Fibroblast of peridontal ligament (primary cell): ENCODE results near the gene WFDC5.

ENCODE experiments used
- DNase-seq: peaks from one replicate; pipeline ENCODE4 v3.0.0-alpha.2; 2010; ENCODE audit errors: extremely low read depth

The WFDC5 gene

DNA sequence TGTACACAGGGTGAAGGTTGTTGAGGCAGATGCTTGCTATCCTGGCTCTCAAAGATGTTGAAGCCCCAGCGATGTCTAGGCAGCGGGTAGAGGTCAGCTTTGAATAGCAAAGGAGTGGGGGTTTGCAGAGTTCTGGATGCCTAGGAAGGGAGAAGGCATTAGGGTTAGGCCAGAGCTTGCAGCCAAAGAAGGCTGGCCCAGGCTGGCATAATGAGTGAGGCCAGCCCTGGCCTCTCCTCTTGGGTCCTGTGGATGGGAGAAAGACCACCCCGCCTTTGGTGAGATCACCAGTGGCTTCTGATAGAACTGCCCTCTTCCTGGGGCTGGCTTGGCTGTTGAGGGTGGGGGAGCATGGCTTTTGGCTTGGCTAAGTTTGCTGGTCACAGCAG, 406 bp upstream of the WFDC5 start:
- no peak for DNase-seq

- no peak for DNase-seq
Observed at GRCh38 chr20:45113865-45114264, 1.1 kb downstream of the WFDC5 start.

- DNase-seq = no peak
Observed at GRCh38 chr20:45112754-45113153, 2.2 kb downstream of the WFDC5 start.

DNA sequence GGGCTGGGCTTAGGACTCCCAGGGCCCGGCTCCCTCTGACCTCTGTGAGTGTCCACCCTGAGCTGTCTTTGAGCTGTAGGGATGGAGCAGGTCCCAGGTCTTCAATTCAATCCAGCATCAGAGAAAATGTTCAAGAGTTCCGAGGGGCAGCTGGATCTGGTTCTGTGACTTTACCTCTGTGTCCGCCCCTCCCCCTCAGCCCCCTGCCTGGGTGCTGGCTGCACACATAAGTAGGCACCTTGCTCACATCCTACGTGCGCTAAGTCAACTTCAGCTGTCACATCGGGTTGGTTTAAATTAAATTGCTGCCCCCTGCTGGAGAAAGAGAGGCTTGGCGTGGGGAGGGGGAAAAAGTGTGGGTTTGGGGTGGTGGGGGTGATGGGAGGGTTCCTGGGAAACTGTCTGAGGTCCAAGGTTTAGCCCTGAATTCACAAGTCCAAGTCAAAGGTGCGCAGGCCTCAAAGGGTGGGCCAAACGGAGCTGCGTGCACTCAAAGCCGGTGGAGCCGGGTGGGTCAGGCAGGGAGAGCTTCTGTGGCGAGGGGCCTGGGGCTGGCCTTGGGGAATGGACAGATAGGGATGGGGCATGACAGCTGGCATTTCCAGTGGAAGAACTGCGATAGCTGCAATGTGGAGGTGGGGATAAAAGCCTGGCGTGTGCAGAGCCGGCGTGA, 3.0 kb downstream of the WFDC5 start:
- DNase-seq = no peak

- no peak for DNase-seq
Observed at GRCh38 chr20:45111285-45111684, 3.7 kb downstream of the WFDC5 start.

GRCh38 chr20:45110301-45110700, 4.7 kb downstream of the WFDC5 start:
- no peak for DNase-seq

- no peak for DNase-seq
Observed at GRCh38 chr20:45109634-45110033, 5.3 kb downstream of the WFDC5 start.

- no peak for DNase-seq
Observed at GRCh38 chr20:45105317-45105716, 9.7 kb downstream of the WFDC5 start.

- DNase-seq = peak; percentile 89
Observed at GRCh38 chr20:45104786-45105185, 10.2 kb downstream of the WFDC5 start.

DNA sequence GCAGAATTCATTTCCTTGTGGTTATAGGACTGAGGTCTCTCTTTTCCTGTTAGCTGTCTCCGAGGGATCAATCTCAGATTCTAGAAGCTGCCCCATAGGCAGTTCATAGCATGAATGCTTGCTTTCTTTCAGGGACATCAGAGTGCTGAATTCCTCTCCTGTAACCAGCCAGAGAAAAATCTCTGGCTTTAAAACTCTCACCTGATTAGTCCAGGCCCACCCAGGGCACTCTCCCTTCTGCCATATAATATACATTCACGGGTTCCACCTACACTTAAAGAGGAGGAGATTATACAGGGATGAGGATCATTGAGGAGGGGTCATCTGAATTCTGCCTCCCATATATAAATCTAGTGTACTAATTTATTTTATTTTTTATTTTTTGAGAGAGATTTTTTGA, 11.9 kb downstream of the WFDC5 start:
- DNase-seq = no peak

GRCh38 chr20:45101333-45101850, 13.6 kb downstream of the WFDC5 start:
- DNase-seq = no peak

- DNase-seq = no peak
Observed at GRCh38 chr20:45100563-45101245, 14.3 kb downstream of the WFDC5 start, which contains the start of gene KCNS1. Gene KCNS1, minus strand, starts transcription at chr20:45101127. Its CDS starts 1,891 bp downstream, at chr20:45099236.

- no peak for DNase-seq
Observed at GRCh38 chr20:45098103-45098773, 16.7 kb downstream of the WFDC5 start.

- no peak for DNase-seq
Observed at GRCh38 chr20:45097485-45098102, 17.4 kb downstream of the WFDC5 start.

DNA sequence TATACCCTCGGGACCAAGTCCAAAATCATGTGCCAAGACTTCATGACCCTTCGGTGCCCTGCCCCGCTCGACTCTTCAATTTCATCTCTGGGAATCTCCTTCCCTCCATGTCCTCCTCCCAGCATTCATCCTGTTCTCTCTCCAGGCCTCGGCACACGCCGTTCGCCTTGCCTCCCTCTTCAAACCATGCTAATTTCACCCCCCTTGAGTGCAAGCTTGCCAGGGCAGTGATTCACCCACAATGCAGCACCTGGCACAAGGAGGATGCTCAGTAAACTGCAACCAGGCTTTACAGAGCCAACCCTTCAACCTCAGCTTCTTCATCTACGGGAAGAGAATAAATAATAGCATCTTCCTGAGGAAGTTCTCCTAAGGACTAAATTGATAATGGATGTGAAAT, 18.2 kb downstream of the WFDC5 start:
- no peak for DNase-seq

DNA sequence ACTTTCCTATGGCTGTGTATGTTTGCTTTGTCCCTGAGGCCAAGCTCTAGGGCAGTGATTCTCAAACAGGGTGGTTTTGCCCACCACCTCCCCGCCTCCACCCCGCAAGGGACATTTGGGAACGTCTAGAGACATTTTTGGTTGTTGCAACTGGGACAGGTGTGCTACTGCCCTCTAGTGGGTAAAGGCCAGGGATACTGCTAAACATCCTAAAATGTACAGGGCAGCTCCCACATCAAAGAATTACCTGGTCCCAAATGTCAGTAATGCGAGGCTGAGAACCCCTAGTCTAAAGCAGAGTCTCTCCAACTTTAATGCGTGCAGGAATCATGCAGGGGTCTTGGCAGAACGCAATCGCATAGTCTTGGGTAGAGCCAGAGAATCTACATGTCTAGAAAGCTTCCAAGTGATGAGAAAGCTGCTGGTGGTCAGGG, 19.2 kb downstream of the WFDC5 start:
- DNase-seq = peak; percentile 84

DNA sequence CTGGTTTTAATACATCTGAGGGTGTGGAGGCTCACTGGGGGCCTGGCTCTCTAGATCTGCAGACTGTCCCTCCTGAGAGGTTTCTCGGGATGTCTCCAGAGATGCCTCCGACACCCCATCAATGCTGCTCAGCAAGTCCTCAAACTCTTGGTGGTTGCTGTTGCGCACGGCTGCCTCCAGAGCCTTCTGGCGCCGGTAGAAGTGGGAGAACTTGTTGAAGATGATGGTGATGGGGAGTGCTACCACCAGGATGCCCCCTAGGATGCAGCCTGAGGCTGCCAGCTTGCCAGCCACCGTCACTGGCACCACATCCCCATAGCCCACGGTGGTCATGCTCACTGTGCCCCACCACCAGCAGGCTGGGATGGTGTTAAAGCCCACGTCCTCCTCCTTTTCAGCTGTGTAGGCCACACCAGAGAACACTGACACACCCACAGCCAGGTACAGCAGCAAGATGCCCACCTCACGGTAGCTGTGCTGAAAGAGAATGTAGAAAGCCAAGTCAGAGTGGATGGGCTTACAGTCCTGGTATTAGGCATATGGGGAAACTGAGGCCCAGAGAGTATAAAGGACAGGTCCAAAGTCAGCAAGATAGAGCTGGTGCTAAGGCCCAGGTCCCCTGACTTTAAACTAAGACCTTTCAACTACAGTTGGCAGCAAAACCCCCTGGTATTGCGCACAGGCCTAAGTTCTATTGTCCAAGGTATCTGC, 20.0 kb downstream of the WFDC5 start:
- no peak for DNase-seq

- no peak for DNase-seq
Observed at GRCh38 chr20:45094201-45094600, 20.8 kb downstream of the WFDC5 start.

GRCh38 chr20:45092898-45093297, 22.1 kb downstream of the WFDC5 start:
- DNase-seq = no peak

DNA sequence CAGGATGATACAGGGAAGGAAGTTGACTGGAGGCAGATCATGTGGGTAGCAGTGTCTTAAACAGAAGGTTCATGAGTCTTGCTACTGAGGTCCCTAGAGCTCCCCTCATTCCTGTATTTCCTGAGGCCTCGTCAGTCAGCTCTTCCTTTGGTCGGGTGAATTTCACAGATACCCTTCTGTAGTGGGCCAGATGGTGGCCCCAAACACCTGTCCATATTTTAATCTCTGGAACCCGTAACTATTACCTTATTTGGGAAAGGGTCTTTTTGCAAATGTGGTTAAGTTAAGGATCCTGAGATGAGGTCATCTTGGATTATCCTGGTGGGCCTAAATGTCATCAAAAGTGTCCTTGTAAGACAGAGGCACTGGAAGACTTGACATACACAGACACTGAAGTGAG, 23.6 kb downstream of the WFDC5 start:
- DNase-seq = no peak

DNA sequence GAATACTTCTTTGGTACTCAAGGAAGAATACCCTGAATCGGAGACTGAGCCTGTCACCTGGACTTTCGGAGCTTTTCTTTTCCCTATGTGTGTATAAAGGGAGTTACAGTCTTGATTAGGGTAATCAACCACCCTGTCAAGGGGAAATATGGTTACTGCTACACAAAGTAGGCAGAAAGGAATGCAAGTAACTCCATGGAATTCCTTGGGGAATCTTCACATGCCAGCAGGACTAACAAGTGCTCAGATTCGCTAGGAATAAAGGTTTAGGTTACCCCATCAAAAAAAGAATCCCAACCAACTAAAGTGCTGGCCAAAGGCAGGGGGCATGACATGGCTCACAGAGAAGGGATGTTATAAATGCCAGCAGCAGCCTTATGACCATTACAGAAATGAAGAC, 24.5 kb downstream of the WFDC5 start:
- peak; percentile 79 for DNase-seq

DNA sequence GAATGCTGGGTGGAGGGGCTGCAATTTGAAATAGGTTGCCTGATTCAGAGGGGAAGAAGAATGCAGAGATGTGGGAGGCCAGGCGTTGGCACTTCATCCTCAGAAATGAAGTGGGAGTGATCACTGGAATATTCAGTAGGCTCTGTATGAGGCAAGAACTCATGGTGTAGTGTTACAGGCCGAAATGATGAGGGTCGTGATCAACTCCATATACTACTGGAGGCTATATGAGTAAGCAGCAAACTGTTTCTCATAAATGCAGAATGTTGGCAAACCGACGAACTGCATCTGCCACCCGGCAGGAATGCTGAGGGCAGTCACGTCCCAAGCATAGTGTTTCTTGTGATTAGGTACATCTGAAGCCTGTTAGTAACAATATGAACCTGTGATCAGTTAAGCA, 26.7 kb downstream of the WFDC5 start:
- peak; percentile 99 for DNase-seq
